Panc1 (cell line): ENCODE data around the gene POLR1G.

ENCODE experiments used
- POLR2AphosphoS5 ChIP-seq: IDR thresholded peaks from 2 replicates; pipeline ENCODE4 v1.6.1; 2012; ENCODE audit warnings: mild to moderate bottlenecking, low read depth, low read length, moderate library complexity
- SIN3A ChIP-seq: IDR thresholded peaks from 2 replicates; pipeline ENCODE4 v1.6.1; 2012; ENCODE audit warnings: low read depth, mild to moderate bottlenecking, low read length, moderate library complexity, borderline replicate concordance; ENCODE audit not compliant: insufficient read depth
- TF ChIP-seq, protein P1 (sequence below): fragments of 450-650 bp; IDR thresholded peaks from 2 replicates; pipeline ENCODE4 v1.5.1; 2017; ENCODE audit warnings: mild to moderate bottlenecking

DNA sequence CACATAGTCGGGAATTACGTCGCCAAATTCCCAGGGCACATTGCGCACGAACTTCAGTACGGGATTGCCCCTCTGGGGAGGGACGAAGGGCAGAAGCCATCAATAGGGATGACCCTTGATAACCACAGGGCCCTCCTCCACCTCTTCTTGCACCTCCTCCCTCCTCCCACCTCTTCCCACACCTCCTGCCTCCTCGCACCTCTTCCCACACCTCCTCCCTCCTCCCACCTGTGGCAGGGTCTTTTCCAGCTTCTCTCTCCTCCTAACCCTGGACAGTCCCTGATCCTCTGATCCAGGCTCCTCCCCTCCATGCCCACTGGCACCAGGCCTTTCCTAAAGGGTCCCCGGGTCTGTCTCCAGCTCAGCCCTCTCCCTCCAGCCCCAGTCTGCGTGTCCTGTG, 13.9 kb downstream of the POLR1G start:
- TF ChIP-seq POLR2AphosphoS5 (no peak), SIN3A (no peak)
- TF ChIP-seq, protein P1, sequence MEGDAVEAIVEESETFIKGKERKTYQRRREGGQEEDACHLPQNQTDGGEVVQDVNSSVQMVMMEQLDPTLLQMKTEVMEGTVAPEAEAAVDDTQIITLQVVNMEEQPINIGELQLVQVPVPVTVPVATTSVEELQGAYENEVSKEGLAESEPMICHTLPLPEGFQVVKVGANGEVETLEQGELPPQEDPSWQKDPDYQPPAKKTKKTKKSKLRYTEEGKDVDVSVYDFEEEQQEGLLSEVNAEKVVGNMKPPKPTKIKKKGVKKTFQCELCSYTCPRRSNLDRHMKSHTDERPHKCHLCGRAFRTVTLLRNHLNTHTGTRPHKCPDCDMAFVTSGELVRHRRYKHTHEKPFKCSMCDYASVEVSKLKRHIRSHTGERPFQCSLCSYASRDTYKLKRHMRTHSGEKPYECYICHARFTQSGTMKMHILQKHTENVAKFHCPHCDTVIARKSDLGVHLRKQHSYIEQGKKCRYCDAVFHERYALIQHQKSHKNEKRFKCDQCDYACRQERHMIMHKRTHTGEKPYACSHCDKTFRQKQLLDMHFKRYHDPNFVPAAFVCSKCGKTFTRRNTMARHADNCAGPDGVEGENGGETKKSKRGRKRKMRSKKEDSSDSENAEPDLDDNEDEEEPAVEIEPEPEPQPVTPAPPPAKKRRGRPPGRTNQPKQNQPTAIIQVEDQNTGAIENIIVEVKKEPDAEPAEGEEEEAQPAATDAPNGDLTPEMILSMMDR: no peak
